Measurements from ENCODE around the gene GPHA2. TPM values are rescaled to one million over a fixed set of nuclear protein-coding genes. Genes with fewer than 3 reads are reported as not detected.

Gene GPHA2
- polyA plus RNA-seq, 1 experiment: not detected

GRCh38 chr11:64913171-64913727 lies 22.4 kb downstream of the GPHA2 start:
- H3K9me3 ChIP-seq (ENCODE audit: control insufficient read depth, insufficient read depth, low read length): no peaks in the 10 kb centered on the region; the same call in 1 of the 2 replicates
- POLR2A ChIA-PET: no interaction called here
- no peak for DNase-seq (ENCODE audit: low read depth, low spot score)
- CTCF ChIA-PET: no interaction called here
- TF ChIP-seq, protein P1, sequence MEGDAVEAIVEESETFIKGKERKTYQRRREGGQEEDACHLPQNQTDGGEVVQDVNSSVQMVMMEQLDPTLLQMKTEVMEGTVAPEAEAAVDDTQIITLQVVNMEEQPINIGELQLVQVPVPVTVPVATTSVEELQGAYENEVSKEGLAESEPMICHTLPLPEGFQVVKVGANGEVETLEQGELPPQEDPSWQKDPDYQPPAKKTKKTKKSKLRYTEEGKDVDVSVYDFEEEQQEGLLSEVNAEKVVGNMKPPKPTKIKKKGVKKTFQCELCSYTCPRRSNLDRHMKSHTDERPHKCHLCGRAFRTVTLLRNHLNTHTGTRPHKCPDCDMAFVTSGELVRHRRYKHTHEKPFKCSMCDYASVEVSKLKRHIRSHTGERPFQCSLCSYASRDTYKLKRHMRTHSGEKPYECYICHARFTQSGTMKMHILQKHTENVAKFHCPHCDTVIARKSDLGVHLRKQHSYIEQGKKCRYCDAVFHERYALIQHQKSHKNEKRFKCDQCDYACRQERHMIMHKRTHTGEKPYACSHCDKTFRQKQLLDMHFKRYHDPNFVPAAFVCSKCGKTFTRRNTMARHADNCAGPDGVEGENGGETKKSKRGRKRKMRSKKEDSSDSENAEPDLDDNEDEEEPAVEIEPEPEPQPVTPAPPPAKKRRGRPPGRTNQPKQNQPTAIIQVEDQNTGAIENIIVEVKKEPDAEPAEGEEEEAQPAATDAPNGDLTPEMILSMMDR (IDR thresholded peaks at IDR 0.05; ENCODE audit: low read depth, low read length): no peak
- H3K27ac ChIP-seq (ENCODE audit: low read depth, low read length): no peak overlapping the region
- no peaks in the 10 kb centered on the region for H3K27me3 ChIP-seq (ENCODE audit: control insufficient read depth, insufficient read depth, low read length)
- no peak overlapping the region for H3K4me3 ChIP-seq (ENCODE audit: low read depth, low read length)

DNA sequence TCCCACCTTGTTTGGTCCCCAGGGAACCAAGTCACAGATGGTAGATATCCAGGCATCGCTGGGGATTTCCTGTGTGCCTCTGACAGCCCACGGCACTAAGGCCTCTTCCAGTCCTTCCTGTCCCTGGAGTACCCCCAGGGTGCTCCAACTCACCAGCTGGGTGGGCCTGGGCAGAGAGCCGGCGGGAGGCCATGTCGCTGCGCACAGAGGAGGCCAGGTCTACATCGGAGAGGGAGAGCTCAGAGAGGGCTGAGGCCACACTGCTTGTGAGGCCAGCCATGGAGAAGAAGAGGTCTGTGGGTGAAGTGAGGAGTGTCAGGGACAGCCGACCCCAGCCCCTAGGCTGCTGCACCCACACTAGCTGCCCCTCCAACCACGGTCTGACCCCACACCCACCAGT lies 24.0 kb downstream of the GPHA2 start:
- POLR2A ChIA-PET: no interaction called here
- H3K4me3 ChIP-seq (ENCODE audit: low read depth, low read length): no peak overlapping the region
- CTCF ChIA-PET: interaction anchor here (1.5 kb wide), 1 partner anchor 23 kb away, joined by 6 read pairs; no protein-coding TSS in a partner anchor
- no peaks in the 10 kb centered on the region for H3K27me3 ChIP-seq (ENCODE audit: control insufficient read depth, insufficient read depth, low read length)
- no peaks in the 10 kb centered on the region; the same call in 1 of the 2 replicates for H3K9me3 ChIP-seq (ENCODE audit: control insufficient read depth, insufficient read depth, low read length)
- no peak overlapping the region for H3K27ac ChIP-seq (ENCODE audit: low read depth, low read length)
- no peak for DNase-seq (ENCODE audit: low read depth, low spot score)
- TF ChIP-seq, protein P1 (IDR thresholded peaks at IDR 0.05; ENCODE audit: low read depth, low read length): no peak

DNA sequence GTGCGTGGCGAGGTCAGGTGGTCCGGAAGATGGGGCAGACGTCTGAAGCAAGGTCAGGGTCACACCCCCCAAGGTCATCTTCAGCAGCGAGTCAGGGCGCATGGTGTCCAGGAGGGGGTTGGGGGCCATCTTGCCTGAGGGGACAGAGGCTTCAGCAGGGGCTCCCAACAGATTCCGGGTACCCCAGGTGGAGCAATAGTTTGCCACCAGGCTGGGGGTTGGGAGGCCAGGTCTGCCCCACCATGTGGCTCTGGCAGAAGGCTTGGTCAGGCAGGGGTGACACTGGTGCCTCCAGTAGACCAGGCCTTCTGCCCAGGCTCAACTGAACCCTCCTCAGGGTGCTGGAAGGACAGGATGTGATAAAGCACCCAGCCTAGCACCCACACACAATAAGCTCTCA lies 24.6 kb downstream of the GPHA2 start:
- H3K27ac ChIP-seq (ENCODE audit: low read depth, low read length): no peak overlapping the region
- no peak for DNase-seq (ENCODE audit: low read depth, low spot score)
- no peak overlapping the region for H3K4me3 ChIP-seq (ENCODE audit: low read depth, low read length)
- no peaks in the 10 kb centered on the region for H3K27me3 ChIP-seq (ENCODE audit: control insufficient read depth, insufficient read depth, low read length)
- ChIA-PET POLR2A (no interaction called here), CTCF (interaction anchor here (1.5 kb wide), 1 partner anchor 23 kb away, joined by 6 read pairs; no protein-coding TSS in a partner anchor)
- no peaks in the 10 kb centered on the region; the same call in 1 of the 2 replicates for H3K9me3 ChIP-seq (ENCODE audit: control insufficient read depth, insufficient read depth, low read length)
- TF ChIP-seq, protein P1 (IDR thresholded peaks at IDR 0.05; ENCODE audit: low read depth, low read length): no peak

DNA sequence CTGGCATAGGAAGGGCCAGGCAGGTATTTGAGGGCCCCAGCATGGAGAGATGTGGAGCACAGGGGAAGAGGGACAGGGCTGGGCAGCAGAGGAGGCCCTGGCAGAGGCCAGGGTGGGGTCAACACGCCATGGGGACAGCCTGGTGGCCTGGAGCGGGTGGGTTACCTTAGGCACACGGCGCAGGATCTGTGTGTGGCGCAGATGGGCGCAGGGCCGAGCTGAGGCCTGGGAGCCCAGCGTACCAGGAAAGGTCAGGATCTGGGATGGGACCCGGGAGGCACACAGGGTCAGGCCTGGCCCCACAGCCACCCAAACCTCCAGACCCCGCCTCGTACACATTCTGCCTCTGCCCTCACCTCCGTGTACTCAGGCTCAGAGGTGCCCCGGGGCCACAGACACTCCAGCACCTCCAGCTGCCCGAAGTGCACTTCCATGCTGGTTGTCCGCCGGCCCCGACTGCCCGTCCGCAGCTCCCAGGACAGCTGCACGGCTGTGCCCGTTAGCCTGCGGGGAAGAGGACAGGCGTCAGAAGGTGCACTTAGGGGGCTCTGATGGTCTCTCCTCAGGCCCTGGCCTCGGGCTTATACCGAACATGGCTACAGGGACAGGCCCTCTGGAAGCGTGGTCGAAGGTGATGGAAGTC lies 25.1 kb downstream of the GPHA2 start:
- DNase-seq (ENCODE audit: low read depth, low spot score): no peak
- H3K27ac ChIP-seq (ENCODE audit: low read depth, low read length): no peak overlapping the region
- no peaks in the 10 kb centered on the region; the same call in 1 of the 2 replicates for H3K9me3 ChIP-seq (ENCODE audit: control insufficient read depth, insufficient read depth, low read length)
- ChIA-PET POLR2A (no interaction called here), CTCF (no interaction called here)
- H3K27me3 ChIP-seq (ENCODE audit: control insufficient read depth, insufficient read depth, low read length): no peaks in the 10 kb centered on the region
- TF ChIP-seq, protein P1 (IDR thresholded peaks at IDR 0.05; ENCODE audit: low read depth, low read length): no peak
- no peak overlapping the region for H3K4me3 ChIP-seq (ENCODE audit: low read depth, low read length)

GRCh38 chr11:64909653-64910343 lies 25.9 kb downstream of the GPHA2 start:
- Histone ChIP-seq H3K27me3 (ENCODE audit: control insufficient read depth, insufficient read depth, low read length) (no peaks in the 10 kb centered on the region), H3K9me3 (ENCODE audit: control insufficient read depth, insufficient read depth, low read length) (no peaks in the 10 kb centered on the region; the same call in 1 of the 2 replicates), H3K27ac (ENCODE audit: low read depth, low read length) (no peak overlapping the region), H3K4me3 (ENCODE audit: low read depth, low read length) (no peak overlapping the region)
- ChIA-PET CTCF (no interaction called here), POLR2A (no interaction called here)
- no peak for DNase-seq (ENCODE audit: low read depth, low spot score)
- TF ChIP-seq, protein P1 (IDR thresholded peaks at IDR 0.05; ENCODE audit: low read depth, low read length): no peak

Data from AG04450 (cell line).